EL (cell line): ENCODE measurements around the gene LRRC8D.
"Not testable (repeated sequence)": the region's sequence is repeated elsewhere in the genome, so short reads cannot be mapped to it uniquely, and the experiment has no call there.

Experiments used
- DNase-seq: peaks from one replicate; pipeline ENCODE4 v3.0.0-alpha.2; 2016

Gene LRRC8D

DNA sequence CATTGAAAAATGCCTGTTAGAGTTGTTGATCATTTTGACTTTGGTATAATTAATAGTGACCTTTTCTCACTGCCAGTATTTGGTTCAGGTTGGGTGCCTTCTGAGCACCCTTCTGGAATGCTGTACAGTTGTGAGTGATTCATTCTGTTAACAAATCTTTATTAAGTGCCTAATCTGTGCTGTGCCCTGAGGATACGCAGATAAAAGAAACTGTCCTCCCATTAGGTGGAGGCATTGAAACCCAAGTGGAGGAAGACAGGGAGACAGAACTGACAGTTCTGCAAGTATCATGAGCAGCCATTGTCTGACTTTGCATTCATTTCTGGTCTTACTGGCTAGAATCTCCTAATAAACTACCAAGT, 97.9 kb downstream of the LRRC8D start:
- DNase-seq: peak; percentile 37

DNA sequence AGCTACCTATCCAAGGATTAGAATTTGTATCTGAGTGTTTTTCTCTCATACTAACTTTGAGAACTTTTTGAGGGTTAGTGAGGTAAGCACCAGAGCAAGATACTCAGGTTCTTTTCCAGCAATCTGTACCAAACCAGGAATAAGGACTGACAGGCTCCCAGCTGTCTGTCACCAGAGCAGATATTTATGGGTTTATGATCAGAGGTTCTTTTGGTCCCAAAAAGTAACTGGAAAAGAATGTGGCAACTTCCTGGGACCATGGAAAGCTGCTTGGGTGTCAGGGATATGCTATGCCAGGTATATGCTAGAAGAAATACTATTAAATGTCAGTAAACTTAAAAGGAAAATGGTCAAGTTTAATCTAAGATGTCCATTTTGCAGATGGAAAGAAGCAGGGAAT, 98.3 kb downstream of the LRRC8D start:
- no peak for DNase-seq

DNA sequence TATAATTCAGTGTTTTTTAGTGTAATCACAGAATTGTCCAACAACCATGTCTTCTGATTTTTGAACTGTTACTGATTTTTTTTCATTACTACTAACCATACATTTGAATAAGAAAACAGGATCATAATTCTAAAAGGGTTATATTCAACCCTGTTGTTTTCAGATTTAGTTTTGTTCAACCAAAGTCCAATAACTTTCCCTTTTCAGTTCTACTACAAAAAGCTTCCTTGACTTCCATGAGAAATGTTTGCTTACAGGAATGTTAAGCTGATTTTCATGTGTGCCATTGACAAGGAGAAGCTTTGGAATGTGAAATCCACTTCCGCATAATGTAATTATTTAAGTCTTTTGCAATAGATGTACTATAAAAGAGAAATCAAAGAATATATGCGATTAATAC, 102.1 kb downstream of the LRRC8D start:
- DNase-seq: no peak

DNA sequence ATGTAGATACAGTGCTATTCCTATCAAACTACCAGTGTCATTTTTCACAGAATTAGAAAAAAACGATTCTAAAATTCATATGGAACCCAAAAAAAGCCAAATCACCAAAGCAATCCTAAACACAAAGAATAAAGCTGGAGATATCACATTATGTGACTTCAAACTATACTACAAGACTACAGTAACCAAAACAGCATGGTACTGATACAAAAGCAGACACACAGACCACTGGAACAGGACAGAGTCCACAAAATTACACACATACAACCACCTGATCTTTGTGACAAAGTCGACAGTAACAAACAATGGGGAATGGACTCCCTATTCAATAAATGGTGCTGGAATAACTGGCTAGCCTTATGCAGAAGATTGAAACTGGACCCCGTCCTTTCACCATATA, 102.7 kb downstream of the LRRC8D start:
- no peak for DNase-seq

DNA sequence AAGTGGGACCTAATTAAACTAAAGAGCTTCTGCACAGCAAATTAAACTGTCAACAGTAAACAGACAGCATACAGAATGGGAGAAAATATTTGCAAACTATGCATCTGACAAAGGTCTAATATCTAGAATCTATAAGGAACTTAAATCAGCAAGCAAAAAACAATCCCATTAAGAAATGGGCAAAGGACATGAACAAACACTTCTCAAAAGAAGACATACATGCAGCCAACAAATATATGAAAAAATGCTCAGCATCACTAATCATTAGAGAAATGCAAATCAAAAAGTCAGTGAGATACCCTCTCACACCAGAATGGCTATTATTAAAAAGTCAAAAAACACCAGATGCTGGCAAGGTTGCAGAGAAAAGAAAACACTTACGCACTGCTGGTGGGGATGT, 103.2 kb downstream of the LRRC8D start:
- DNase-seq: not testable (repeated sequence)

DNA sequence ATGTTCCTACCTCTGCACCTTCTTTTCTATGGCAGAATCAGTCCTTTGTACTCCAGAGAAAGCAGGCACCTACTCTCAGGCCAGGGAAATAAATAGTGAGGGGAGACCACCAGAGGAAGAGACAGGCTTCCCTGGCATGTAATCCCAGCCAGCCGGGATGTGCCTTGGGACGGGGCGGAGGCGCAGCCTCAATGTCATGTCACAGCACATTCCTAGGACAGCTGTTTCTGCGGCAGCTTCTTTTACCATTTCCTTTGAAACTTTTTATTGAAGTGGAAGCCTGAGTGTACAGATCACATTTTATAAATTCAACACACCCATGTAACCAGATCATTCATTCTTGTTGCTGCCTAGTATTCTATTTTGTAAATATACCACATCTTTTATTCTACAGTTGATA, 106.2 kb downstream of the LRRC8D start:
- DNase-seq: no peak

DNA sequence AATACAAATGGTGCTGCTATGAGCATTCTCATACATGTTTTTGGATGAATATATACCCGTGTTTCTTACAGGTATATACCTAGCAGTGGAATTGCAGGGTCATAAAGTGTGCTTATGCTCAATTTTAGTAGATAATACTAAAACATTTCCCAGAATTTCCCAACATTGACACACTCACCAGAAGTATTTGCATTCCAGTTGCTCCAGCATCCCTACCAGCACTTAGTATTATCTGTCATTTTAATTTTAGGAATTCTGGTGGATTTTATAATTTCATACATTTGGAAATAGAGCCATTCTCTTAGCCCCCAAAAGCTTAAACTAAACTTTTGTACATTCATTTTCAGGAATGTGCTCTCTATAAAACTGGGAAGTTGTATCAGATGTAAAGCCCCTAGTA, 106.6 kb downstream of the LRRC8D start:
- DNase-seq: no peak

DNA sequence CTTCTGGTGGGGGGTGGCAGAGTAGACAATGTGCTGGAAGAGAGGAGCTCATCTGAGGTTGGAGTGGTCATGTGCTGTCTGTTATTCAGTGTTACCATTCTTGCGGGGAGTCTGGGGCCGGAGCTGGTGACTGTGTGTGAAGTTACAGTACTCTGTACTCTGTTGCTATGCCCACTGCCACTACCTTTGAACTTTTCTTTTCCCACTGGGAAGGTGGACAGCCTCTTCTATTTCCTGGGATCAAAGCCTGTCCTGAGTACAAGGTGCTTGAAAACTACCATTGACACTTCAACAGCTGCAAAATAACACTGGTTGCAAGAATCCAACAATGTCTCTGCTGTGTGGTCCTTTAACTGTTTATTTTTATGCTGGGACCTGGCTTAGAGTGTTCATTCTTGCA, 107.7 kb downstream of the LRRC8D start:
- no peak for DNase-seq

DNA sequence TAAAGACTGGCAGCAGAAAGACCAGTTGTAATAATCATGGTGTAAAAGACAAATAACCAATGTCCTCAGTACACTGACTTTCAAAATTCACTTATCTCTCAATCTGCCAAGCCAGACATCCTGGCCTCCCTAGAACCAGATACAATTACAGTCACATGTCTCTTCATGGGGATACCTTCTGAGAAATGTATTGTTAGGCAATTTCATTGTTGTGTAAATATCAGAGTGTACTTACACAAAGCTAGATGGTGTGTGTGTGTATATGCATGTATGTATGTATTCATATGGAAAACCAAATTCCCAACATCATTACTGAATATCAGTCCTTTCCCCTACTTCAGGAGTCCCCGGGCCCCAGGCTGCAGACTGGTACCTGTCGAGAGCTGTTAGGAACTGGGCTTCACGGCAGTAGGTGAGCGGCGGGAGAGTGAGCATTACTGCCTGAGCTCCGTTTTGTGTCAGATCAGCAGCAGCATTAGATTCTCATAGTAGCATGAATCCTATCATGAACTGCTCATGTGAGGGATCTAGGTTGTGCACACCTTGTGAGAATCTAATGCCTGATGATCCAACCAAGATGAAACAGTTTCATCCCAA, 108.7 kb downstream of the LRRC8D start:
- DNase-seq: no peak

DNA sequence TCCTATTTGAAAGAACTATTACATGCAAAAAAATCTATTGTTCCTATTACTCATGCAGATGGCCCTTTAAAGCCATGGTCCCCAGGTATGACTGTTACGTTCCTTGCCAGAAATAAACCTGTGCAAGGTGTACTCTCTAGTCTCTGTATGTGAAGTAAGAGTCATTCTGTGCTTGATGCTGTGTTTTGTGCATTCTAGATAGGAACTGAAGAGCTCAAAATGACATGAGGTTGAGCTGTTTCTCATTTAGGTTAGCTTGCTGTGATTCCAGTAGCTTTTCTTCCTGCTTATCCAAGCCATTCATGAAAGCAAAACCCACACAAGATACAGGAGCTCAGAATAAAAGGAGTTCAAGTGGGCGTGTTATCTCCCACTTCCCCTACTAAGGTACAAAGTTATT, 109.7 kb downstream of the LRRC8D start:
- no peak for DNase-seq

DNA sequence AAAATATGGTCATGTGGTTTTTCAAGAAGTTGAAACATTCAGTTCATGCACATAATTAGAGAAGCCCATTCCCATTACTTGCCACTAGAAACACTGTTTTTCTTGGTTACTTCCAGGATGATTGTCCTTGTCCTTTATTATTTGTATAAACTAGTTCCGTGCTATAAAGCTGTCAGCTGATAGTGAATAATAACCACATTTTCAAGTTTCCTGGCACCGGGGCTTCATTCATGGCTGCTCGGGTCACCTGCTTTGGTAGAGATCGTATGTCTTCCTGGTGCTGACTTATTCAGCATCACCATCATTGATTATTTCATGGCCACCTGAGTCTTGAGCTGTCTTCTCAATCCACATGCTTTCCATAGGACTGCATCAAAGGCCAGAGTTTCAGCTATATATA, 111.1 kb downstream of the LRRC8D start:
- no peak for DNase-seq

DNA sequence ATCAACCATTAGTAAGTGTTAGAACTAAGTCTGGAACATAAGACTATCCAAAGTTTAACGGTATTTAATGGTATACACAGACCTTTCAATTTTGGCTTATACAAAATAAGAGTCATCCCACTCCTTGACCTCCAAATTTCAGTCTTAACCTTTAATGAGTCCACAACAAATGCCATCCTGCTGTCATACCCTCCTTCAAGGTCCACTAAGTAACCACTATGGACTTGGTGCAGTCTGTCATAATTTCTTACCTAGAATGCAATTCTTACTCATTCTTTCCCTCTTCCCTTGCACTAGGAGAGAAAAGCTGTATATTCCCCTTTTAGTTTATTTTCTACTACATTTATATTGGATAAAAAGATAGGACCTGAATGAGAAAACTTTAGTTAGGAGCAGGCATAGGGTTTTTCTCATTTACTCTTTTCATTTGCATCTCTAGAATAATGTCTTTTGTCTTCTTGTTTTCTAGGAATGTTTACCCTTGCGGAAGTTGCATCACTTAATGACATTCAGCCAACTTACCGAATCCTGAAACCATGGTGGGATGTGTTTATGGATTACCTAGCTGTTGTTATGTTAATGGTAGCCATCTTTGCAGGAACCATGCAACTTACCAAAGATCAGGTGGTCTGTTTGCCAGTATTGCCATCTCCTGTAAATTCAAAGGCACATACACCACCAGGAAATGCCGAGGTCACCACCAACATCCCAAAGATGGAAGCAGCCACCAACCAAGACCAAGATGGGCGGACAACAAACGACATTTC, 111.9 kb downstream of the LRRC8D start:
- no peak for DNase-seq

DNA sequence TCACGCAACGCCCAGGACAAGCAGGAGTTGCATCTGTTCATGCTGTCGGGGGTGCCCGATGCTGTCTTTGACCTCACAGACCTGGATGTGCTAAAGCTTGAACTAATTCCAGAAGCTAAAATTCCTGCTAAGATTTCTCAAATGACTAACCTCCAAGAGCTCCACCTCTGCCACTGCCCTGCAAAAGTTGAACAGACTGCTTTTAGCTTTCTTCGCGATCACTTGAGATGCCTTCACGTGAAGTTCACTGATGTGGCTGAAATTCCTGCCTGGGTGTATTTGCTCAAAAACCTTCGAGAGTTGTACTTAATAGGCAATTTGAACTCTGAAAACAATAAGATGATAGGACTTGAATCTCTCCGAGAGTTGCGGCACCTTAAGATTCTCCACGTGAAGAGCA, 113.6 kb downstream of the LRRC8D start:
- no peak for DNase-seq

DNA sequence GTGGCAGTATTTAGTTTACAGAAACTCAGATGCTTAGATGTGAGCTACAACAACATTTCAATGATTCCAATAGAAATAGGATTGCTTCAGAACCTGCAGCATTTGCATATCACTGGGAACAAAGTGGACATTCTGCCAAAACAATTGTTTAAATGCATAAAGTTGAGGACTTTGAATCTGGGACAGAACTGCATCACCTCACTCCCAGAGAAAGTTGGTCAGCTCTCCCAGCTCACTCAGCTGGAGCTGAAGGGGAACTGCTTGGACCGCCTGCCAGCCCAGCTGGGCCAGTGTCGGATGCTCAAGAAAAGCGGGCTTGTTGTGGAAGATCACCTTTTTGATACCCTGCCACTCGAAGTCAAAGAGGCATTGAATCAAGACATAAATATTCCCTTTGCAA, 114.4 kb downstream of the LRRC8D start:
- DNase-seq: no peak

DNA sequence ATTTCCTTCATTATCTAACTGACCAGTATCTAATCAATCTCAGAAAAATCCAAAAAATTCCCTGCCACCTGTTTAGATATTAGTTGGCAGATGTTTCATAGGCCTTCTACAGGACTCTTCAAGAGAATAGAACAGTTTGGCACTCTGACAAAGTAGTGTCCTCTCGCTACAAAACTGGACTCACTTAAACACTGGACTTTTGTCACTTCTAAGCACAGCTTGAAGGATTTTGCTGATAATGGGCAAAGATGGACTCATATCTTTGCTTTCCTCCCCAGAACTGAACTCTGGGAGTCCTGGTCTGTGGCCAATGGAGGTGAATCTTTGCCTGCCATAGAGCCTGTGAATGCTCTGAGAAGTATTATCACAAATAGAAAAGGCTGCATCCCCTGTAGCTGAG, 115.9 kb downstream of the LRRC8D start:
- no peak for DNase-seq

DNA sequence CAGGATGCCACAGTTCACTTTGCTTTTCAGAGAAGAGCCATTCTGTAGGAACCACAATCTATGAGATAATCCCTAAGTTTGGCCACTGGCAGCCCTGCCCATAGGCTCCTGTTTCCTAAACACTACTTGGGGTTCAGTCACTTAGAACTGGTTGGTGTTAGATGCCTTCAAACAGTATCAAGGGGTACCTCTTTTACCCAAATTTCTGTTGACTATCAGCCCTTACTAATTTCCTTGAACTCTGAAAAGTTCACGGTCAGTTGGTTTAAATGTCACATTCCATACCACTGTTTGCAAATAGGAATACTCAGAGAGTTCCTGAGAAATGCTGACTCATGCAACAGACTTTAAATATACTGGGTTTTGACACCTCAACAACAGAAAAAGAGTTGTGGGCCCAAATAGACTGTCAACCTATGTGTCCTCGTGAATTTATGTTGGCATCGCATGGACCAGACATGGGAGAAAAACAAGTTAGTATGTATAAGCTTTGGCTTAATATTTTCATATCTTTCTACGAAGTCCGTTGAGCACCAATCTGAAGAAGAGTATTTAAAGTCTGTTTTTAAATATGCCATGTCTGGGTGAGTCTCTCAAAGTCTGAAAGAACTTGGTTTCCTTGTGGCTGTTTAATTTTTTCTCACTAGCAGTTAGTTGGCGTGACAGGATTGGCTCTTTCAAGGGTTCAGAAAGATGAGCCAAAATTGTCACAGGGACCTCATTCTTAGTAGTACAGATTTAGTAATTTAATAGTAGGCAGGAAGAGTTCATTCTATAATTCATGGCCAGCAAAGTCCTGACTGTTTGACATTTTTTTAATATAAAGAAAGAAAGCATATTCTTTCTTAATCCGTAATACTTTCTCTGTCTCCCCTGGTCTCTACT, 117.6 kb downstream of the LRRC8D start:
- DNase-seq: peak; percentile 49

DNA sequence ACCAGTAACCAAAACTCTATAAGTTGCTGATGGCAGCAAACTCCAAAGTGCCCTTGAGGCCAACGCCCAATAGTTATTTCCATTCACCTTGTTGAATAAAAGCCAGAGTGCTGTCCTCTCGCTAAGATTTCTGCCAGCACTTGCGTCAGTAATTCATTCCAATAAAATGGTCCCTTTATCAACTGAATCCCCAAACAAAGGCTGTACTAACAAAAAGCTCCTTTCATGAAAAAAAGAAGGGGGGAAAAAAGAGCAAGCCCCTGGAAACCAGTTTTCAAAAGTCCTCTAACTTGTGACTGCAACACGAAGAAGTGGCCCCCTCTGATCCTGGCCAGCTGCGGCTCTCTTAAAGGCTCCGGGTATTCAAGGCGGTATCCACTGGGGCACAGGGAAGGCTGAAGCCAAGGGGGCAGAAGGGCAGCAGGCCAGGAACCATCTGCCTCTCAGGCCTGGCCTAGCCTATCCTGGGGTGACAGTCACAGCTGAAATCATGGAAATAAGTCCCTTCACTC, 118.3 kb downstream of the LRRC8D start:
- no peak for DNase-seq

DNA sequence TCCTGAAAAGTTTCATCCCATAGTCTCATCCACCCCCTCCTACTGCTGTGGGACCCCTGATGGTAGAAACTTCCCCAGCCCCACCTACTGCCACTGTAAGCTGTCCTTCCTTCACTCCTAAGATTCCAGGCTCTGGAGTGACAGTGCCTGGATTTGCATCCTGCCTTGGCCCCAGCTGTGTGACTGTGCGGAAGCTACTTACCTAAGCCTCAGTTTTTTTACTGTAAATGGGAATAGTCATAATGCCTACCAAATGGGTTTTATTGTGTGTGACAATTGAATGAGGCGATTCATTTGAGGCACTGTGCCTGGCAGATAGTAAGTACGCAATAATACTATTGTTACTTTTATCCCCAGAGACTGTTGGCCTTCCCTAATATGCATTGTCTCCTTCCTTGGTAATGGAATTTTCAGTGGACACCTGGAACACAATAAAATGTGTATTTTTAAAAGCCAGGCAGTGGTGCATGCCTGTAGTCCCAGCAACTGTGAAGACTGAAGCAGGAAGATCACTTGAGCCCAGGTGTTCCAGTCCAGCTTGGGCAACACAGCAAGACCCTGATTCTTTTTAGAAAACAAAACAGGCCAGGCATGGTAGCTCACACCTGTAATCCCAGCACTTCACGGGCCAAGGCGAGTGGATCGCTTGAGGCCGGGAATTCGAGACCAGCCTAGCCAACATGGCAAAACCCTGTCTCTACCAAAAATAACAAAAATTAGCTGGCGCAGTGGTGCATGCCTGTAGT, 119.0 kb downstream of the LRRC8D start:
- DNase-seq: no peak

DNA sequence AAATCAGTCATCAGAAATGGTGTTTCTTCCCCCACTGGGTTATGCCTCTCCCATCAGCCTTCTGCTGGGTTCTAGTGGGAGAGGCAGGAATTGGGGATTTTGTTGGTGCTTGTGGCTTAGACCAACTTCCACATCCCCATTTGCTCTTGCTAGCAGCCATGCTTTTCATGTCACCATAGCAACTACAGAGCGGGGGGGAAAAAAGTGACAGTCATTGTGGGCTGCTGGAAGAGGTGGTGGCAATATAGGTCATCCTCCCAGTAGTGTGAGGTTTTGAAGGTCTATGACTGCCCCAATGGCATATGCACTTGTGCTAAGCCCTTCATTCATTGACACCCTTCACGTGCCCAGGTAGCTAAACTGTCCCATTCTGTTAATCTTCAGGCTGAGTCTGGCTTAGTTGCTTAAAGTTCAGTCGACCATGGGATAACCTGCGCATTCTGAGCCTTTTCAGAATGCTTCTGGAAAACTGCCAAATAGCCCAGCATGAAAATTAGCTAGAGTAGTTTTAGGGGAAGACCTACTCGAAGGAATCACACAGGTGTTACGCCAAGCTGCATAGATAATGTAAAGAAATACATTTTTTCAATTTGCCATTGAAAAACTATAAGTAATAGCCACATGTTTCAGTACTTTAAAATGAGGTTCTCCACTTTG, 120.4 kb downstream of the LRRC8D start:
- DNase-seq: no peak

DNA sequence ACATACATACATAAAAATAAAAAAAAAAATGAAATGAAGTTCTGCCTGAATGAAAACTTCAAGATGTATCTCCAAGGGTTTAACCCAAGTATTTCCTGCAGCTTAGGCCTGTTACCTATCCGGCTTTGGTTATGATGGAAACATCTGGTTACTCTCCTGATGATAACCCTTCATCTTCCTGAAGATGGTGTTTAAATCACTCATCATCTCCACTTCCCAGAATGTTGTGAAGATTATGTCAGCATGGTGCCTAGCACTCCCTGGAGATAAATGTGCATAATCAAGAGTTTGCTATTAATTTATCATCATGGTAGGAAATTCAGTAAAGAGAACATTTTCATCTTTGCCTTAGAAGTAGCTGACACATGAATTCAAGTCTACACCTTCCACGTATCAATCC, 121.2 kb downstream of the LRRC8D start:
- no peak for DNase-seq

DNA sequence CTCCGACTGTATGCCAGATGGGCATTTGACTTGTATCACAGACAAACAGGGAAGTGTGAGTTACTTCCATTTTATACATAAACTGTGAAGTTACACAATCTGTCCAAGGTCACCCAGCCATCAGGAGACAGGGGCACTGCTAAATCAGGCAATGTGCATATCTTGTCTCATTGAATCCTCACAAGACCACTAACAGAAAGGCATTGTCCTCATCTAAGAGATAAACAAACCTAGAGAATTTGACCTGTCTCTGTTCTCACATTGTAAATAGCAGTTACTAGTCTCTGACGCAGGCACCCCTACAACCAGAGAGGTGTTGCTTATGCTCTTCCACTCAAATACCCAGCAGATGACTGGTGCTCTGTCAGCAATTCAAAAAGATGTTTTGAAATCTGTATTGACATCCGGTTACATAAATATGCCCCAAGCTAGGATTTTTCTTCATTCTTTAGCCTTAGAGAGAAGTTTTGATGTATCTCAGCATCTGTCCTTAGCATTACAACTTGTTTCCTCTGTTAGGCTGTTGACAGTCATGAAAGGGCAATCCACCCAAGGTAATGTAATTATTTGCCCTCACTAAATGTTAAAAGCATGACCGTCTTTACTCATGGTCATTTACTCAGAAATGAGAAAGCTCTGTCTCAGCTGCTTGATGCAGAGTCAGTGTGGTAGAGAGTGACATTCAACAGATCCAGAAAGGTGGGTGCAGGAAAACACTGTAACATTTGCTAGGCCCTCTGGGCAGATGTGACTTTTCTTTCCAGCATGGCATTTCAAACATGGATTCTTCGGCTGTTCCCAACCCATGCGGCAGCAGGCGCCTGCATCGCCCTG, 122.2 kb downstream of the LRRC8D start:
- DNase-seq: peak; percentile 69
